Measurements from ENCODE around the gene ABCB11. TPM values are rescaled to one million over a fixed set of nuclear protein-coding genes. Genes with fewer than 3 reads are reported as not detected.
"Not testable (repeated sequence)": the region's sequence is repeated elsewhere in the genome, so short reads cannot be mapped to it uniquely, and the experiment has no call there.

The ABCB11 gene
- polyA plus RNA-seq, 1 of the 3 experiments (the other 2 are of a cell fraction): not detected

DNA sequence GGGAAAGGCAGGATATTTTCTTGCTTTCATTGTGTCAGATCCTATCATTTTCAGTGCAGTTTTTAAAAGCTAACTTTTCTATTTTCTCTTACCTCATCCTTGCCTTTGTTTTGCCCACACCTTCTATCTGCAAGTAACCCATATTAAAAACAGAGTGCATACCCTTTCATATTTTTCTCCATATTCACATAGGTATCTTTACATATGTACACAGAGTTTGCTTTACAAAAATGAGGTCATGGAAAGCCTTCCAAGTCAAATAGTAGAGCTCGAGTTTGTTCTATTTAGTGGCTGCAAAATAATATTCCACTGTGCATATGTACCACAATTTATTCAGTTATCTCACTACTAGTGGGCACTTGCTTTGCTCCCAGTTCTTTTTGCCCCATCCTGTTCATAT lies 34.3 kb upstream of the ABCB11 start:
- Histone ChIP-seq H4K20me1 (ENCODE audit: insufficient read depth) (no peaks in the 10 kb centered on the region), H2AFZ (ENCODE audit: low read depth) (no peak overlapping the region), H3K4me3 (ENCODE audit: low read depth in 2 of 2, low read length in 1 of 2) (no peak overlapping the region), H3K9me3 (no peaks in the 10 kb centered on the region), H3K4me1 (ENCODE audit: control insufficient read depth in 1 of 2, insufficient read depth in 2 of 2, low read depth in 1 of 2, low read length in 1 of 2) (no peaks in the 10 kb centered on the region), H3K27me3 (ENCODE audit: insufficient read depth) (no peaks in the 10 kb centered on the region), H3K9ac (no peak overlapping the region), H3K4me2 (no peak overlapping the region), H3F3A (replicated peaks; ENCODE audit: insufficient read depth) (no peaks in the 10 kb centered on the region), H3K79me2 (ENCODE audit: insufficient read depth) (no peaks in the 10 kb centered on the region), H3K27ac (ENCODE audit: low read depth in 2 of 2, low read length in 1 of 2) (no peak overlapping the region), H3K36me3 (replicated peaks in 1 of 2; ENCODE audit: control insufficient read depth in 1 of 2, insufficient read depth in 2 of 2, low read length in 1 of 2) (no peaks in the 10 kb centered on the region), H3K9me2 (no peaks in the 10 kb centered on the region)
- DNase-seq: no peak
- ChIA-PET POLR2A (no interaction called here), CTCF (interaction anchor here (1.4 to 2.5 kb wide), 2 partner anchors 13 to 45 kb away, joined by 3 to 7 read pairs; no protein-coding TSS in a partner anchor)
- TF ChIP-seq NRF1 (IDR thresholded peaks at IDR 0.05; ENCODE audit: low read depth, low read length): no peak
- TF ChIP-seq, protein P1, sequence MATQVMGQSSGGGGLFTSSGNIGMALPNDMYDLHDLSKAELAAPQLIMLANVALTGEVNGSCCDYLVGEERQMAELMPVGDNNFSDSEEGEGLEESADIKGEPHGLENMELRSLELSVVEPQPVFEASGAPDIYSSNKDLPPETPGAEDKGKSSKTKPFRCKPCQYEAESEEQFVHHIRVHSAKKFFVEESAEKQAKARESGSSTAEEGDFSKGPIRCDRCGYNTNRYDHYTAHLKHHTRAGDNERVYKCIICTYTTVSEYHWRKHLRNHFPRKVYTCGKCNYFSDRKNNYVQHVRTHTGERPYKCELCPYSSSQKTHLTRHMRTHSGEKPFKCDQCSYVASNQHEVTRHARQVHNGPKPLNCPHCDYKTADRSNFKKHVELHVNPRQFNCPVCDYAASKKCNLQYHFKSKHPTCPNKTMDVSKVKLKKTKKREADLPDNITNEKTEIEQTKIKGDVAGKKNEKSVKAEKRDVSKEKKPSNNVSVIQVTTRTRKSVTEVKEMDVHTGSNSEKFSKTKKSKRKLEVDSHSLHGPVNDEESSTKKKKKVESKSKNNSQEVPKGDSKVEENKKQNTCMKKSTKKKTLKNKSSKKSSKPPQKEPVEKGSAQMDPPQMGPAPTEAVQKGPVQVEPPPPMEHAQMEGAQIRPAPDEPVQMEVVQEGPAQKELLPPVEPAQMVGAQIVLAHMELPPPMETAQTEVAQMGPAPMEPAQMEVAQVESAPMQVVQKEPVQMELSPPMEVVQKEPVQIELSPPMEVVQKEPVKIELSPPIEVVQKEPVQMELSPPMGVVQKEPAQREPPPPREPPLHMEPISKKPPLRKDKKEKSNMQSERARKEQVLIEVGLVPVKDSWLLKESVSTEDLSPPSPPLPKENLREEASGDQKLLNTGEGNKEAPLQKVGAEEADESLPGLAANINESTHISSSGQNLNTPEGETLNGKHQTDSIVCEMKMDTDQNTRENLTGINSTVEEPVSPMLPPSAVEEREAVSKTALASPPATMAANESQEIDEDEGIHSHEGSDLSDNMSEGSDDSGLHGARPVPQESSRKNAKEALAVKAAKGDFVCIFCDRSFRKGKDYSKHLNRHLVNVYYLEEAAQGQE (IDR thresholded peaks at IDR 0.05; ENCODE audit: low read depth, low read length): no peak
- TF ChIP-seq ZBTB33 (IDR thresholded peaks at IDR 0.05; ENCODE audit: borderline replicate concordance, low read depth): no peak
- no peak for TF ChIP-seq SMC3 (IDR thresholded peaks at IDR 0.05; ENCODE audit: low read depth, low read length)
- TF ChIP-seq FOXJ3 (CRISPR knock-in tag; IDR thresholded peaks at IDR 0.05): no peak
- TF ChIP-seq POLR2AphosphoS5 (IDR thresholded peaks at IDR 0.05; ENCODE audit: low read depth, low read length): no peak
- no peak for TF ChIP-seq MXI1 (IDR thresholded peaks at IDR 0.05; ENCODE audit: low read depth, low read length)
- no peak for TF ChIP-seq FOSL2 (IDR thresholded peaks at IDR 0.05; ENCODE audit: borderline replicate concordance, low read depth)
- no peak for TF ChIP-seq ELF1 (IDR thresholded peaks at IDR 0.05)
- TF ChIP-seq TEAD4 (IDR thresholded peaks at IDR 0.05; ENCODE audit: borderline replicate concordance, insufficient read depth): no peak
- TF ChIP-seq, protein P2, sequence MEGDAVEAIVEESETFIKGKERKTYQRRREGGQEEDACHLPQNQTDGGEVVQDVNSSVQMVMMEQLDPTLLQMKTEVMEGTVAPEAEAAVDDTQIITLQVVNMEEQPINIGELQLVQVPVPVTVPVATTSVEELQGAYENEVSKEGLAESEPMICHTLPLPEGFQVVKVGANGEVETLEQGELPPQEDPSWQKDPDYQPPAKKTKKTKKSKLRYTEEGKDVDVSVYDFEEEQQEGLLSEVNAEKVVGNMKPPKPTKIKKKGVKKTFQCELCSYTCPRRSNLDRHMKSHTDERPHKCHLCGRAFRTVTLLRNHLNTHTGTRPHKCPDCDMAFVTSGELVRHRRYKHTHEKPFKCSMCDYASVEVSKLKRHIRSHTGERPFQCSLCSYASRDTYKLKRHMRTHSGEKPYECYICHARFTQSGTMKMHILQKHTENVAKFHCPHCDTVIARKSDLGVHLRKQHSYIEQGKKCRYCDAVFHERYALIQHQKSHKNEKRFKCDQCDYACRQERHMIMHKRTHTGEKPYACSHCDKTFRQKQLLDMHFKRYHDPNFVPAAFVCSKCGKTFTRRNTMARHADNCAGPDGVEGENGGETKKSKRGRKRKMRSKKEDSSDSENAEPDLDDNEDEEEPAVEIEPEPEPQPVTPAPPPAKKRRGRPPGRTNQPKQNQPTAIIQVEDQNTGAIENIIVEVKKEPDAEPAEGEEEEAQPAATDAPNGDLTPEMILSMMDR (IDR thresholded peaks at IDR 0.05): no peak
- no peak for TF ChIP-seq JUND (IDR thresholded peaks at IDR 0.05)
- TF ChIP-seq, protein P3, sequence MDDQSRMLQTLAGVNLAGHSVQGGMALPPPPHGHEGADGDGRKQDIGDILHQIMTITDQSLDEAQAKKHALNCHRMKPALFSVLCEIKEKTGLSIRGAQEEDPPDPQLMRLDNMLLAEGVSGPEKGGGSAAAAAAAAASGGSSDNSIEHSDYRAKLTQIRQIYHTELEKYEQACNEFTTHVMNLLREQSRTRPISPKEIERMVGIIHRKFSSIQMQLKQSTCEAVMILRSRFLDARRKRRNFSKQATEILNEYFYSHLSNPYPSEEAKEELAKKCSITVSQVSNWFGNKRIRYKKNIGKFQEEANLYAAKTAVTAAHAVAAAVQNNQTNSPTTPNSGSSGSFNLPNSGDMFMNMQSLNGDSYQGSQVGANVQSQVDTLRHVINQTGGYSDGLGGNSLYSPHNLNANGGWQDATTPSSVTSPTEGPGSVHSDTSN (IDR thresholded peaks at IDR 0.05): no peak
- no peak for TF ChIP-seq CHD2 (IDR thresholded peaks at IDR 0.05; ENCODE audit: low read length, partially characterized antibody)
- TF ChIP-seq IRF3 (IDR thresholded peaks at IDR 0.05; ENCODE audit: low read depth, low read length): no peak
- no peak for TF ChIP-seq SIN3A (IDR thresholded peaks at IDR 0.05; ENCODE audit: borderline replicate concordance, low read depth, low read length)
- 9% methylated on average over 1 of the region's 1 CpG for WGBS (ENCODE audit: low lambda C conversion rate)

GRCh38 chr2:169064199-169064598 lies 33.1 kb upstream of the ABCB11 start:
- H3K36me3 ChIP-seq (replicated peaks in 1 of 2; ENCODE audit: control insufficient read depth in 1 of 2, insufficient read depth in 2 of 2, low read length in 1 of 2); H3K4me1 ChIP-seq (ENCODE audit: control insufficient read depth in 1 of 2, insufficient read depth in 2 of 2, low read depth in 1 of 2, low read length in 1 of 2); POLR2A ChIA-PET; H3K4me3 ChIP-seq (ENCODE audit: low read depth in 2 of 2, low read length in 1 of 2); H3K27ac ChIP-seq (ENCODE audit: low read depth in 2 of 2, low read length in 1 of 2); H4K20me1 ChIP-seq (ENCODE audit: insufficient read depth); DNase-seq; H3K27me3 ChIP-seq (ENCODE audit: insufficient read depth); H2AFZ ChIP-seq (ENCODE audit: low read depth); H3K9me2 ChIP-seq; H3K9ac ChIP-seq; H3K4me2 ChIP-seq; H3F3A ChIP-seq (replicated peaks; ENCODE audit: insufficient read depth); H3K79me2 ChIP-seq (ENCODE audit: insufficient read depth); H3K9me3 ChIP-seq: not testable (repeated sequence)
- 85% methylated on average over 17 of the region's 17 CpGs for WGBS (ENCODE audit: low lambda C conversion rate)
- CTCF ChIA-PET: interaction anchor here (2.5 kb wide), 1 partner anchor 46 kb away, joined by 7 read pairs; no protein-coding TSS in a partner anchor

Measured in SK-N-SH (cell line).